ENCODE measurements around the gene IRF2BPL. TPM values are rescaled to one million over a fixed set of nuclear protein-coding genes. Genes with fewer than 3 reads are reported as not detected.

IRF2BPL gene
- total RNA-seq, 2 experiments from 2014 or later: 38.5 to 41.0 TPM

DNA sequence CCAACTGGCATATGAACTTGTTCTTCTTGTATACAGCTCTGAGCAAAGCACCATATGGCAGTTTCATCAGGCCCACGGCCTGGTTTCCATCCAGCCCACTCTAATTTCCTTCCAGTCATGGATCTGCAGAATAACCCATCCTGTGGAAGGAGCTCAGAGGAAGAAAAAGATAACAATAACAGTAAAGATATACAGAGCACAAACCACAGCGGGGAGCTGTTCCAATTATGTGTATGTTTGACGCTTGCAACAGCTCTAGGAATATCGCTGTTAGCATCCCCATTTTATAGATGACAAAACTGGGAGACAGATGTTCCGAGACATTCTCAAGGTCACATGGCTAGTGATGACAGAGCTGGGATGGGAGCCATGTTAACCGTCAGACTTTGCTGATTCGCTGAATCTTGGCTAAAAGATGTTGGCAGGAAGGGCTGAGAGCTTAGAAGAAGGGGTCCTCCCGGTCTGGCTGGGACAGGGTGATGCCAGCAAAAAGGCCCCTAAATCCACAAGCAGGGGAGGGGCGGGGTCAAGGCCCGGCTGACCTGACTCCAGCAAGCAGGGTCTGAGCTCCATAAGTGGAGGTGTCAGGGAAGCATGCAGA lies 35.2 kb upstream of the IRF2BPL start:
- POLR2A ChIA-PET: interaction anchor here (0.6 to 1.5 kb wide), 4 partner anchors 27 to 265 kb away, joined by 3 to 7 read pairs (median 4); no protein-coding TSS in a partner anchor
- H3K27ac Mint-ChIP-seq: peak overlapping the region; percentile 28

DNA sequence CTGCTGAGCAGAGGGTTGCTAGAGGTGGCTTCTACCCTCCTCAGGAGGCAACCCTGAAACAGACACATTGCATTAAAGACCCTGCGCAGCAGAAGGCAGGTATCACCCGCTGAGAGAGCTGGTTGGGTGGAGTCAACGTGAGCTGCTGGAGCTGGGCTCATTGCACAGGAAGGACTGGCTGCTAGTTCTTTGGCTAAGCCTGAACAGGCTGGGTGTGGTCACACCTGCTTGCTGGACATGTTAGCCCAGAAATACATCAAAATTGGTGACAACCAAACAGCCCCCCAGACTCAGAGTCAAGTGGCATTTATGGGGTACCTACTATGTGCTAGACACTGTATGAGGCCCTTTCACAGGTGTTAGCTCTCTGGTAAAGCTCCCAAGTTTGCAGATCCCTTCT lies 33.8 kb upstream of the IRF2BPL start:
- ATAC-seq (ENCODE audit: low read depth): no peak
- no peak overlapping the region for H3K27ac Mint-ChIP-seq
- no peaks in the 10 kb centered on the region for H3K9me3 Mint-ChIP-seq
- POLR2A ChIA-PET: no interaction called here
- H3K36me3 Mint-ChIP-seq: no peaks in the 10 kb centered on the region
- H3K27me3 Mint-ChIP-seq: no peaks in the 10 kb centered on the region
- no peak overlapping the region for H3K4me3 Mint-ChIP-seq
- DNase-seq: no peak
- peaks cover 9% of the 10 kb centered on the region for H3K4me1 Mint-ChIP-seq

More for the DNA sequence above, 35.2 kb upstream of the IRF2BPL start:
- Mint-ChIP-seq H3K4me1 (peaks cover 11% of the 10 kb centered on the region), H3K9me3 (no peaks in the 10 kb centered on the region), H3K36me3 (no peaks in the 10 kb centered on the region), H3K4me3 (no peak overlapping the region), H3K27me3 (no peaks in the 10 kb centered on the region)
- DNase-seq (no peak), ATAC-seq (ENCODE audit: low read depth) (no peak)

- H3K27me3 Mint-ChIP-seq: no peaks in the 10 kb centered on the region
- POLR2A ChIA-PET: no interaction called here
- H3K9me3 Mint-ChIP-seq: no peaks in the 10 kb centered on the region
- H3K27ac Mint-ChIP-seq: no peak overlapping the region
- ATAC-seq (ENCODE audit: low read depth) (no peak), DNase-seq (no peak)
- peaks cover 9% of the 10 kb centered on the region for H3K4me1 Mint-ChIP-seq
- no peaks in the 10 kb centered on the region for H3K36me3 Mint-ChIP-seq
- no peak overlapping the region for H3K4me3 Mint-ChIP-seq
These were observed 33.2 kb upstream of the IRF2BPL start for GRCh38 chr14:77061630-77062257.

DNA sequence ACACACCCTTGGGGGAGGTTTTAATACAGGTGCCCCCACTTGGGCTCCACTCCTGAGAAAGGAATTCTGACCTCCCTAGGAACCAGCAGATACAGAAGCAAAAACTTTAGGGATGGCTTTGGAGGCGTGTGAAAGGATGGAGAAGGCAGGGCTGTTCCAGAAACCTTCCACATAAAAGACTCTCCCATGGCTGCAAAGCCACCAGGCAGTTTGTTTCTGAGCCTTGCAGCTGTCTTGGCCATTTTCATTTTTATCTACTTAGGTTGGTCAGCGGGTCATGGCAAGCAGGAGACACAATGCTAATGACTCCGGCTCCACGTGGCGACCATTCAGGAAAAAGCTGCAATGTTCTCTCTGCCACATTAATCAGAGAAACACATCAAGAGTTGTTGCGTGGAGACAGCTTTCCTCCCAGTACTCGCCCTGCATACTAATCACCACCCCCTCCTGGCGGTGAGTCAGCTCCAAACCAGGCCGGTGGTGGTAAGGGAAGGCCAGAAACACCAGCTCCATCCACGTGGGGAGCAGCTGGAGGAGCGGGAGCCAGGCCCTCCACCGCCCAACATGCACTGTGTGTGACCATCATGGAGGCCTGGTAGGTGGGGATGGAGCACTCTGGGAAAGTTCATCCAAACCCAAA lies 30.9 kb upstream of the IRF2BPL start:
- POLR2A ChIA-PET: interaction anchor here (1.0 kb wide), 1 partner anchor 104 kb away, joined by 3 read pairs; no protein-coding TSS in a partner anchor
- no peak for ATAC-seq (ENCODE audit: low read depth)
- H3K4me3 Mint-ChIP-seq: no peak overlapping the region

GRCh38 chr14:77058785-77059184 lies 30.3 kb upstream of the IRF2BPL start:
- H3K4me1 Mint-ChIP-seq: peaks cover 7% of the 10 kb centered on the region
- H3K27ac Mint-ChIP-seq: no peak overlapping the region
- H3K27me3 Mint-ChIP-seq: no peaks in the 10 kb centered on the region
- H3K36me3 Mint-ChIP-seq: peaks cover 3% of the 10 kb centered on the region
- POLR2A ChIA-PET: interaction anchor here (0.8 to 1.0 kb wide), 2 partner anchors 103 to 145 kb away, joined by 3 read pairs; no protein-coding TSS in a partner anchor
- H3K4me3 Mint-ChIP-seq: no peak overlapping the region
- no peak for DNase-seq
- H3K9me3 Mint-ChIP-seq: no peaks in the 10 kb centered on the region
- no peak for ATAC-seq (ENCODE audit: low read depth)

More for the DNA sequence above, 30.9 kb upstream of the IRF2BPL start:
- no peak for DNase-seq
- Mint-ChIP-seq H3K36me3 (peaks cover 3% of the 10 kb centered on the region), H3K4me1 (peaks cover 7% of the 10 kb centered on the region), H3K9me3 (no peaks in the 10 kb centered on the region), H3K27me3 (no peaks in the 10 kb centered on the region), H3K27ac (no peak overlapping the region)

DNA sequence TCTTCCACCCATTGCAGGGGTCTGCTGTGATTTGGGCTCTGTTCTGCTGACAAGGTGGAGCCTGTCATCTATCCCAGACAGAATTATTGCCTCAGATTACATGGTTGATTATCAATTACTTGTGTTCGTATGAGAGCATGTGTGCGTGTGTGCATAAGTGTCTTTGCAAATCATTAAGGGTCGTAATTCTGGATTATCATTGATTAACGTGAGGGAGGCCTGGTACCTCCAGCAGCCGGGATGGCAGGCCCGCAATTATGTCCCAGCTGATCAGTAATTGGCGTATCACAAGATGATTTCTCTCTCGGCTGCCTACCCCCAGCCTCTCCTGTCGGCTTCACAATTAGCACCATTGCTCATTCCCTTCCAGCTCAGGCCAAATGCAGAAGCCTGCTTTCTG lies 29.6 kb upstream of the IRF2BPL start:
- Mint-ChIP-seq H3K27me3 (no peaks in the 10 kb centered on the region), H3K9me3 (no peaks in the 10 kb centered on the region), H3K36me3 (peaks cover 3% of the 10 kb centered on the region), H3K4me1 (peaks cover 7% of the 10 kb centered on the region), H3K4me3 (no peak overlapping the region), H3K27ac (no peak overlapping the region)
- no peak for DNase-seq
- ATAC-seq (ENCODE audit: low read depth): no peak
- POLR2A ChIA-PET: interaction anchor here (0.8 kb wide), 1 partner anchor 144 kb away, joined by 3 read pairs; no protein-coding TSS in a partner anchor

DNA sequence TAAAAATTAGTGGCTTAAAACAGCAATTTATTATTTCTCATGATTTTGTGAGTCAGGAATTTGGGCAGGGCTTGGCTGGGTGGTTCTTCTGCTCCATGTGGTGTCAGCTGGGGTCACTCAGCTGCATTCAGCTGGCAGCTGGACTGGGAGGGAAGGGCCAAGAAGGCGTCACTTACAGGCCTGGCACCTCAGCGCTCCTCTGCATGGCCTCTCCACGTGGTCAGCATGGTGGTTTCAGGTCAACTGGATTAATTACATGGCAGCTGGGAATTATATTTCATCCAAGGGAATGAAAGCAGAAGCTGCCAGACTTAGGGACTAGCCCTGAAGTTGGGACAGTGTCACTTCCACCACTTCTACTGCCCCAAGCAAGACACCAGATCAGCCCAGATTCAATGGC lies 27.5 kb upstream of the IRF2BPL start:
- Mint-ChIP-seq H3K27me3 (no peaks in the 10 kb centered on the region), H3K27ac (no peak overlapping the region), H3K4me3 (no peak overlapping the region), H3K9me3 (no peaks in the 10 kb centered on the region), H3K4me1 (peaks cover 10% of the 10 kb centered on the region), H3K36me3 (peaks cover 3% of the 10 kb centered on the region)
- ATAC-seq (ENCODE audit: low read depth): no peak
- no peak for DNase-seq
- POLR2A ChIA-PET: interaction anchor here (0.5 to 1.3 kb wide), 3 partner anchors 27 to 143 kb away, joined by 3 to 5 read pairs (median 4); no protein-coding TSS in a partner anchor

DNA sequence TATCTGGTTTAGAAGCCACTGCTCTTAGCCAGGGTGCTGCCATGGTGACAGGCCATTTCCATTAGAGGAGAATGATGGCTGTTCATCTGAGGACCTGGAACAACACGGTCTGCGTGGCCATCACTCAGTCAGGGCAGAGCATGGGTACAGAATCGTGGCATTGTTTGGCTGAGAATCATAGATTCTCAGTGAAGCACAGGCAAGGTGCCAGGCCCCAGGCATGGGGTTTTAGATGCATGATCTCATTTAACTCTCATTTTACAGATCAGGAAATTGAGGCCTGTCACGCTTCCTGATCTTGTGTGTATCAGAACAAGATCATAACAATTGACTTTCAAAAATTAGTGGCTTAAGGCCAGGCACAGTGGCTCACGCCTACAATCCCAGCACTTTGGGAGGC lies 26.8 kb upstream of the IRF2BPL start:
- Mint-ChIP-seq H3K27me3 (no peaks in the 10 kb centered on the region), H3K36me3 (peaks cover 3% of the 10 kb centered on the region), H3K4me1 (peaks cover 10% of the 10 kb centered on the region), H3K27ac (no peak overlapping the region), H3K4me3 (no peak overlapping the region), H3K9me3 (no peaks in the 10 kb centered on the region)
- DNase-seq (no peak), ATAC-seq (ENCODE audit: low read depth) (no peak)
- POLR2A ChIA-PET: interaction anchor here (0.6 to 1.5 kb wide), 4 partner anchors 22 to 142 kb away, joined by 3 to 5 read pairs (median 4); no protein-coding TSS in a partner anchor

DNA sequence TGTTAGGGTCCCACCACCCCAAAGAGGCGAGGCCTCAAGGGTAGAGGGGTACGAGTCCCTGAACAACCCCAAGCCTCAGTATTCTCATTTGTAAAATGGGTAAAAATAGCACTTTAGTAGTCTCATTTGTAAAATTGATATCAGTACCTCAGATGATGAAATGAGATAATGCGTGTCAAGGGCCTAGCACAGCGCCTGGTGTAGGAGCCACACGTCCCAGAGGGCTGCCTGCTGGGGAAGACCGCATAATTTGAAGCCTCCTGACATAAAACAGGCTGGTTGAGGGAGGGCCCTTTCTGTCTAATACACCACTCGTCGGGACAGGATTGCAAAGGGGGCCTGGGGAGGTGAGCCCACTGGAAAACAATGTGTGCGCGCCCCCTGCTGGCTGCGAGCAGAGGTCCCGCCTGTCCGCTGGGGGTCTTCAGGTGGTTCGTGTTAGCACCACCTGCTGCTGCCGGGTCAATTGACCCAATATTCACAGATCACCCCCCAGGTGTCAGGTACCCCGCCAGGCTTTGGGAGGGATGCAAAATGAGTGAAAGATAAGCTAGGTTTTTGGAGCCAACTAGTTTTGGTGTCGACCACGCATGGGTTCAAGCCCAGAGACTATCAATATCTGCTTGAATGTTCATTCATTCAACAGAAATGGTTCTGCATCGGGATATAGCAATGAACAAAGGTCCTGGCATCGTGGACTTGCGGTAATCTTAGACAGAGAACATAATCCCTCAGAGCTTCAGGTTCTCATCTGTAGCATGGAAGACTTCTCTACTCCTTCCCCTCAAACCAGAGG lies 24.7 kb upstream of the IRF2BPL start:
- Mint-ChIP-seq H3K27me3 (no peaks in the 10 kb centered on the region), H3K27ac (peak overlapping the region; percentile 78), H3K36me3 (peaks cover 3% of the 10 kb centered on the region), H3K4me1 (peaks cover 8% of the 10 kb centered on the region), H3K4me3 (no peak overlapping the region), H3K9me3 (no peaks in the 10 kb centered on the region)
- POLR2A ChIA-PET: interaction anchor here (0.6 to 2.0 kb wide), 7 partner anchors 26 to 140 kb away, joined by 3 to 12 read pairs (median 5); no protein-coding TSS in a partner anchor
- peak; percentile 83 for DNase-seq
- peak; percentile 89 for ATAC-seq (ENCODE audit: low read depth)

- POLR2A ChIA-PET: interaction anchor here (0.6 to 2.0 kb wide), 8 partner anchors 14 to 139 kb away, joined by 3 to 12 read pairs (median 5); no protein-coding TSS in a partner anchor
- ATAC-seq (ENCODE audit: low read depth): no peak
These were observed 24.0 kb upstream of the IRF2BPL start for GRCh38 chr14:77052281-77053044.

DNA sequence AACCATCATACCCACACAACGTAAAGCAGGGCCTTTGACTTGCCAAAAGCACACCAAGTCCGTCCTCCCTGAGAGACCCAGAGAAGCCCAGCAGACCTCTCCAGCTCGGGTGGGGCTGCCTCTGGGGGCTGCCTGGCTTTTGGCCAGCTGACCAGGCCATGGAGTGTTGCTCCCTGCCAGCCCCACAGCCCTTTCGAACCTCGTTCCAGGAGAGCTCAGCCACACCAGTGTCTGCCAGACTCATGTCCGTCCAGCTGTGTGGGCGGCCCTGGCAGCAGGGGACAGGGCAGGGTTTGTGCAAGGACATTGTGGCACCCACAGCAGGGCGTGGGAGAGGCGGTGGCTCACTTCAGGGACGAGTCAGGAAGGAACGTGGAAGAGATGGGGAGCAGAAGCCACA lies 22.6 kb upstream of the IRF2BPL start:
- H3K27ac Mint-ChIP-seq: no peak overlapping the region
- H3K4me1 Mint-ChIP-seq: peaks cover 14% of the 10 kb centered on the region
- POLR2A ChIA-PET: interaction anchor here (0.7 to 1.2 kb wide), 4 partner anchors 19 to 175 kb away, joined by 3 to 9 read pairs (median 3); no protein-coding TSS in a partner anchor
- no peak for DNase-seq
- H3K9me3 Mint-ChIP-seq: no peaks in the 10 kb centered on the region
- no peak for ATAC-seq (ENCODE audit: low read depth)
- H3K27me3 Mint-ChIP-seq: no peaks in the 10 kb centered on the region
- no peak overlapping the region for H3K4me3 Mint-ChIP-seq
- peaks cover 3% of the 10 kb centered on the region for H3K36me3 Mint-ChIP-seq

More at GRCh38 chr14:77052281-77053044, 24.0 kb upstream of the IRF2BPL start:
- Mint-ChIP-seq H3K36me3 (peaks cover 3% of the 10 kb centered on the region), H3K27ac (peak overlapping the region; percentile 78), H3K4me1 (peaks cover 8% of the 10 kb centered on the region), H3K27me3 (no peaks in the 10 kb centered on the region), H3K9me3 (no peaks in the 10 kb centered on the region), H3K4me3 (no peak overlapping the region)
- DNase-seq: no peak

DNA sequence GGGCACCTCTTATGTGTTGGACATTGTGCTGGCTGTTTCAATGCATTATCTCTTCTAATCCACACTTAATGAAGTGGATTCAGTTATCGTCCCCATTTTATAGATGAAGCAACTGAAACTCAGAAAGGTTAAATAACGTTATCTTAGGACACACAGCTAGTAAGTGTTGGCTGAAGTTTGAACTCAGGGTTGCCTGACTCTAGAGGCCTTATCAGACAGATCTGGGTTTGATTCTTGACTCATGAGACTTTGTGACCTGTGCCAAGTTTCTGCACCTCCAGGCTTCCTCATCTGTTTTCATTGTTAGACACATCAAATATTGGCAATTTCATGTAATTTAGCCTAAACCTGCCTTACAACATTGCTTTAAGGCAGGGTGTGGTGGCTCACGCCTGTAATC lies 18.2 kb upstream of the IRF2BPL start:
- H3K27ac Mint-ChIP-seq: no peak overlapping the region
- no peak overlapping the region for H3K4me3 Mint-ChIP-seq
- DNase-seq (no peak), ATAC-seq (ENCODE audit: low read depth) (no peak)
- H3K36me3 Mint-ChIP-seq: no peaks in the 10 kb centered on the region
- H3K9me3 Mint-ChIP-seq: no peaks in the 10 kb centered on the region
- no peaks in the 10 kb centered on the region for H3K27me3 Mint-ChIP-seq
- H3K4me1 Mint-ChIP-seq: peaks cover 35% of the 10 kb centered on the region
- POLR2A ChIA-PET: interaction anchor here (1.0 to 12.3 kb wide), 4 partner anchors 10 to 117 kb away, joined by 3 to 140 read pairs (median 6); partner anchors contain the start of gene IRF2BPL
